ENCODE results near the gene CDK14.

- TF ChIP-seq, protein P1, sequence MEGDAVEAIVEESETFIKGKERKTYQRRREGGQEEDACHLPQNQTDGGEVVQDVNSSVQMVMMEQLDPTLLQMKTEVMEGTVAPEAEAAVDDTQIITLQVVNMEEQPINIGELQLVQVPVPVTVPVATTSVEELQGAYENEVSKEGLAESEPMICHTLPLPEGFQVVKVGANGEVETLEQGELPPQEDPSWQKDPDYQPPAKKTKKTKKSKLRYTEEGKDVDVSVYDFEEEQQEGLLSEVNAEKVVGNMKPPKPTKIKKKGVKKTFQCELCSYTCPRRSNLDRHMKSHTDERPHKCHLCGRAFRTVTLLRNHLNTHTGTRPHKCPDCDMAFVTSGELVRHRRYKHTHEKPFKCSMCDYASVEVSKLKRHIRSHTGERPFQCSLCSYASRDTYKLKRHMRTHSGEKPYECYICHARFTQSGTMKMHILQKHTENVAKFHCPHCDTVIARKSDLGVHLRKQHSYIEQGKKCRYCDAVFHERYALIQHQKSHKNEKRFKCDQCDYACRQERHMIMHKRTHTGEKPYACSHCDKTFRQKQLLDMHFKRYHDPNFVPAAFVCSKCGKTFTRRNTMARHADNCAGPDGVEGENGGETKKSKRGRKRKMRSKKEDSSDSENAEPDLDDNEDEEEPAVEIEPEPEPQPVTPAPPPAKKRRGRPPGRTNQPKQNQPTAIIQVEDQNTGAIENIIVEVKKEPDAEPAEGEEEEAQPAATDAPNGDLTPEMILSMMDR (IDR thresholded peaks at IDR 0.05), result no peak
- TF ChIP-seq POLR2A (IDR thresholded peaks at IDR 0.05), result no peak
Measured at GRCh38 chr7:90844421-90844820, 248.3 kb downstream of the CDK14 start.

Data from esophagus squamous epithelium (tissue), 4 donors.